Astrocyte of the spinal cord (primary cell): ENCODE results near the gene ZNF66.
"Not testable (repeated sequence)": the region's sequence is repeated elsewhere in the genome, so short reads cannot be mapped to it uniquely, and the experiment has no call there.

Experiments
- DNase-seq: peaks from one replicate; pipeline ENCODE4 v3.0.0; 2011; ENCODE audit warnings: low read depth, low spot score
- H3K4me3 ChIP-seq: 2 replicates; pipeline ENCODE4 v1.5.1; 2011; ENCODE audit warnings: low read depth, mild to moderate bottlenecking, low read length, moderate library complexity
- CTCF ChIP-seq: IDR thresholded peaks from 2 replicates; pipeline ENCODE4 v1.5.1; 2012; ENCODE audit warnings: low read depth, mild to moderate bottlenecking, low read length, inconsistent platforms
- in situ Hi-C: cut with HindIII; loops from 2 replicates; pipeline ENCODE4 v1.10.0; 2017; ENCODE audit warnings: low sequenced_read_pairs

Gene ZNF66

GRCh38 chr19:20776083-20777076, at the start of gene ZNF66:
Gene ZNF66, plus strand, starts transcription at chr19:20776304. Its CDS starts 144 bp downstream, at chr19:20776448.
- peak; percentile 97 for DNase-seq
- in situ Hi-C loops, result no loop called here
- peak within 1 kb of the TSS; percentile 81 for H3K4me3 ChIP-seq
- TF ChIP-seq CTCF, result no peak

DNA sequence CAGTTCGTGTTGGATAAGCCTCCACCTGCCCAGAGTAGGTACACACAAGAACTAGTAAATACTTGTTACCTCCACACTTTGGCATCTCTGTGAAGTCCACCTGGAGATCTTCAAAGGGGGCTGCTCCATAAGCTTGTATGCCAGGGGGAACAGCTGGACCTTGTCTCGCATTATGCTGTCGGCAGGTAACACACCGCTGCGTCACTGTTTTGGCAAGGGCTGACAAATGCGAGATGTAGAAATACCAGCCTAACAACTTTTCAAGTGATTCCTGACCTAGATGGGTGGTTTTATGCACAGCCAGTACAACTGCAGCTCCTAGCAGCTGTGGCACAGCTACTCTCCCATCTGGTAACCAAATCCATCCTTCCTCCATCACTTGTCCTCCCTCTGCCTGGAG, 25.9 kb upstream of the ZNF66 start:
- DNase-seq, in situ Hi-C loops, H3K4me3 ChIP-seq: not testable (repeated sequence)

DNA sequence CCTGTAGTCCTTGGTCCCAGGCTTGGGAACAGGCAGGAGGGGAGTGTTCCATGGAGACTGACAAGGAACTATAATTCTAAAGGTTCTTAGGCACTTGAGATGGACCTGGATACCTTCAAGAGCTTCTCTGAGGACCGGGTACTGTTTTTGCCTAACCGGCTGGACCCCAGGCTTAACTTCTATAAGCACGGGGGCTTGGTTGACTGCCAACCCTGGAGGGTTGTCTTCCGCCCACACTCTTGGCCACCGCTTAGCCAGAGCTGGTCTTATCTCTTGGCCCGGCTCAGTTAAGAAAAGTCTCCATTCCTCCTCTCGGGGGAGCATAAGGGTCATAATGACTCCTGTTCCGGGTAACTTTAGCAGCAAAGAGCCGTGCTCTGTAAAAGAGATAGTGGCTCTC, 23.8 kb upstream of the ZNF66 start:
- in situ Hi-C loops, DNase-seq, H3K4me3 ChIP-seq: not testable (repeated sequence)

DNA sequence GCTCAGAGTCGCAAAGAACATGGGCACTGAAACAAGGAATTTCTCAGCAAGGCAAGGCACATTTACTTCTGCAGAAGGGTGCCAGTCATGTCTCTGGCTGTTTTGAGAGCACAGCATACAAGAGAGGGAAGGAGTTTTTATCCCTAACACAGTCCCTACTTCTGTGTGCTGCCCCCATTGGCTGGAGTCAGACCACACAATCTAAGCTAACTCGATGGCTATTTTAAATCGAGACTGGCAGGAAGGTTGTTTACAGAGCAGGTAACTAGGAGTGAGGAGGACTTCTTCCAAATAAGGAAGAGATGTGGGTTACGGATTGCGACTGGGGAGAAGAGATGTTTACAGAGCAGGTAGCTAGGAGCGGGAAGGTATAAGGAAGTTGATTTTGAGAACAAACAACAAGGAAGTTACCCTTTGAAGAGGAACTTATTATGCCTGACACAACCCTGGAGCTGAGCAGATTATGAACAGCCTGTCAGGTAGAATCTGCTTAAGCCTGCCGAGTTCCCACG, 6.8 kb upstream of the ZNF66 start:
- in situ Hi-C loops, DNase-seq, H3K4me3 ChIP-seq: not testable (repeated sequence)

- TF ChIP-seq CTCF, result no peak
- in situ Hi-C loops, result no loop called here
- no peak for DNase-seq
- no peak overlapping the region for H3K4me3 ChIP-seq
Observed at GRCh38 chr19:20787786-20788185, 11.7 kb downstream of the ZNF66 start.

DNA sequence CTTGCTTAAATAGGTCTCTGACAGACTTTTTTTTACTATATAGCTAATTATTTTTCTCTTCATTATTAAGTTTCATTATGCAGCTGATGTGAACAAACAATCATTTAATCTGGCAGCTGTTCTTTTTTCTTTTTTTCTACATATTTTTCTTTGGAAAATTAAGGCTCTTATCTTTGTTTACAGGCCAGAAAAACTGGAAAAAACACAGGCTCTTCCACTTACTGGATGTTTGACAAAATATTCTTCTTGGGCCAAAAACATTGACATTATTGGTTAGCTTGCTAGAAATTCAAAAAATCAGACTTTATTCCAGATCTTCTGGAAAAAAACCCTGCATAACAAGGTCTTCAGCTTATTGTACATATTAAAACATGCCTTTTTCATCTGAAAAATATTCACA, 15.7 kb downstream of the ZNF66 start:
- no peak for TF ChIP-seq CTCF
- DNase-seq, result no peak
- in situ Hi-C loops, result no loop called here
- no peak overlapping the region for H3K4me3 ChIP-seq

DNA sequence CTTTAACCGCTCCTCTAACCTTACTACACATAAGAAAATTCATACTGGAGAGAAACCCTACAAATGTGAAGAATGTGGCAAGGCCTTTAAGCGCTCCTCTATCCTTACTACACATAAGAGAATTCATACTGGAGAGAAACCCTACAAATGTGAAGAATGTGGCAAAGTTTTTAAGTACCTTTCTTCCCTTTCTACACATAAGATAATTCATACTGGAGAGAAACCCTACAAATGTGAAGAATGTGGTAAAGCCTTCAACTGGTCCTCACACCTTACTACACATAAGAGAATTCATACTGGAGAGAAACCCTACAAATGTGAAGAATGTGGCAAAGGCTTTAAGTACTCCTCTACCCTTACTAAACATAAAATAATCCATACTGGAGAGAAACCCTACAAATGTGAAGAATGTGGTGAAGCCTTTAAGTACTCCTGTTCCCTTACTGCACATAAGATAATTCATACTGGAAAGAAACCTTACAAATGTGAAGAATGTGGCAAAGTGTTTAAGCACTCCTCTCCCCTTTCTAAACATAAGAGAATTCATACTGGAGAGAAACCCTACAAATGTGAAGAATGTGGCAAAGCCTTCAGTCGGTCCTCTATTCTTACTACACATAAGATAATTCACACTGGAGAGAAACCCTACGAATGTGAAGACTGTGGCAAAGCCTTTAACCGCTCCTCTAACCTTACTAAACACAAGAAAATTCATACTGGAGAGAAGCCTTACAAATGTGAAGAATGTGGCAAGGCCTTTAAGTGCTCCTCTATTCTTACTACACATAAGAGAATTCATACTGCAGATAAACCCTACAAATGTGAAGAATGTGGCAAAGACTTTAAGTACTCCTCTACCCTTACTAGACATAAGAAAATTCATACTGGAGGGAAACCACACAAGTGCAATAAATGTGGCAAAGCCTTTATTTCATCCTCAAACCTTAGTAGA, 30.5 kb downstream of the ZNF66 start:
- H3K4me3 ChIP-seq, in situ Hi-C loops: not testable (repeated sequence)
- peak; percentile 3 for DNase-seq

GRCh38 chr19:20840371-20840770, 64.3 kb downstream of the ZNF66 start:
- no peak overlapping the region for H3K4me3 ChIP-seq
- no peak for DNase-seq
- TF ChIP-seq CTCF, result no peak
- in situ Hi-C loops, result no loop called here
